ENCODE results near the gene ABCB11.

GRCh38 chr2:169013628-169014026 is 17.5 kb downstream of the ABCB11 start:
- TF ChIP-seq EZH2phosphoT487 (IDR thresholded peaks at IDR 0.05; ENCODE audit: low read length) (no peak), CTCF (IDR thresholded peaks at IDR 0.05; ENCODE audit: low read length) (no peak)
